ENCODE measurements around the gene PRICKLE1.

The PRICKLE1 gene

DNA sequence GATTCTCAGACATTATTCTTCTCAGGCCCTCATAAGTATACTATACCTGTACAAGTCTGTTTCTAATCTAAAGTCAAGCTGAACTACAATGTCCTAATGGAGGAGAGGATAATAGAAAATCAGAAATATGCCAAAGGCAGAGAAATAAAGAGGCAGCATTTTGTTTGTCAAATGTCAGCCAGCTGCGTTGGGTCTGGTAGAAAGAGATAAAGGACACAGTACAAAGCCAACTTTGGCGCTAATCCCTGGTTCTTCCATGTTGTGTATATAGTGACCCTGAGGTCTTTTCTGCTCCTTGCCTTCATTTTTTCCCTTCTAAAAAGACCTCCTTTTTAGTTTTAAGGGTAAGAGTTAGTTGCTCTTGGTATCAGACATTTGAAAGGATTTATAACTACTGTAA, 103.1 kb downstream of the PRICKLE1 start:
- DNase-seq, result no peak

DNA sequence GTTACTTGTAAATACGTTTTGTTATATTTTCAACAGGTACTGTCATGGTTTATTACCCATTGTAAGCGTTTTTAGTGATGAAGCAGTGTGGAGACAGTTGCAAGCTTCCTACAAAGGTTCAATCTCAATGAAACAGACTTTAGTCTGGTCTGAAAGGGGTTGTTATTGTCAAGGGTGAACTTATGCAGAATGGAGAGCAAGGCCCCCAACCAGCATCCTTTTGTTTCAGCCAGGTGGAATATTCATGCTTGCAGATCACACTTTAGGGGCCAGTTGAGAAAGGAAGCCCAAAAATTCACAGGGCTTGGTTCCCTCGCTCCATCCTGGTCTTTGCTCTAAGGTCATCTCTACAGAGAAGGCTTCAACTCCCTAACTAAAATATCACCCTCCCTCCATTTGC, 103.7 kb downstream of the PRICKLE1 start:
- DNase-seq, result no peak

DNA sequence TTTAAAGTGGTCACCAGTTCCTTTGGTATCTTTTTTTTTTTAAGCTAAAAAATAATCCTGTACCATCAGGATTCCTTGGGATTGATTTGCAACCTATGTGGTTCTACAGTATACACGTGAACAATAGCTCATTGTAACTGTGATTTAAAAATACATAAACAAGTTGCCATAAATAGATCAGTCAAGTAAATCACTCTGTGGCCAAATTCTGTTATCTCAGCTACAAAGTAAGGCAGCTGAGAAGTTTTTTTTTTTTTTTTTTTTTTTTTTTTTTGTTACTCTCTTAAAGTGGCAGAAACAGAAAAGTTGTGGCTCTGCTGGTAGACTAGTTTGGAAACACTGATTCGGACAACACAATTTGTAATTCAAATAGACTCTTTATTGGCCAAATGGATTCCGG, 104.5 kb downstream of the PRICKLE1 start:
- DNase-seq, result no peak

DNA sequence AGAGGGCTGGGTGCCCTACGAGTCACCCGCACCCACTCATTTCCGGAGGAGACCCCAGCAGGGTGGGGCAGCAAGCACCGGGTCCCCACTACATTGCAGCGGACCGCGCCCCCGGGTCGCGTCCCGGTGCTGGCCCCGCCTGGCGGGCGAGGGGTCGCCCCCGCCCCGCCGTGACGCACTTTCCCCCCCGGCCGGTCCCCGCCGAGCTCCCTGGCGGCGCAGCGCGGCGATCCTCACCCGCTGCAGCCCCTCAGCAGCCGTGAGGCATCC, 106.1 kb downstream of the PRICKLE1 start:
- peak; percentile 19 for DNase-seq

DNA sequence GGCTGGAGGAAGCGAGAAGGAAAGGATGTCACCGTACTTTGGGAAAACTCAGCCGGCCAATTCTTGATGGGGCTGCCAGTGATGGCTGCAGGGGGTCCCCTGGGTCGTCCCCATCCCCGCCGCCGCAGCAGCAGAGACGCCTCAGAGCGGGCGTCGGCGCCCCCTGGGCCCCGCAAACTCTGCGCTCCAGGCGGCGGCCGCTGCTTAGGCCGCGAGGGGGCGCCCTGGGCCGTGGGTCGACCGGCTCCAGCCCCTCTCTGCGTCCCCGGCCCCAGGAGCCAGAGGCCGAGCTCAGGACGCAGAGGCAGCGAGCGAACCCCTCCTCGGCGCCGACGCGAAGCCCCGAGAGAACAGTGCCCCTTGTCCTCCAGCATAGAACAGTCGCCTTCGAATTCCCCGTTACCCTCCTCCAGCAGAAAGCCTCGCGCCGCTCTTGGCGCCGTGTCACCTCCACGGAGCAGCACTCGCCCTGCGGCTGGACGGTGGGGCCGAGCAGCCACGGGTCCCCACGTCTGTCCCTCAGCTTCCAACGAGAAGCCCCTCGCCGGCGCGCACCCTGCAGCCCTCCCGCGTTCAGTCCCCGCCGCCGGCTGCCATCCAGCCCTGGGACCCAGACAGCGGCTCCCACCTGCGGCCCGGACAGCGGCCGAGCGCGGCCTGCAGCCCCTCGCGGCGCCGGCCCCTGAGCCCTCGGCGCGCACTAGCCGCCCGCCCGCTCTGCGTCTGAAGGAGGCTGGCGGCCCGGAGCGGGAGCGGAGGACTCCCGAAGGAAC, 106.6 kb downstream of the PRICKLE1 start:
- peak; percentile 47 for DNase-seq

DNA sequence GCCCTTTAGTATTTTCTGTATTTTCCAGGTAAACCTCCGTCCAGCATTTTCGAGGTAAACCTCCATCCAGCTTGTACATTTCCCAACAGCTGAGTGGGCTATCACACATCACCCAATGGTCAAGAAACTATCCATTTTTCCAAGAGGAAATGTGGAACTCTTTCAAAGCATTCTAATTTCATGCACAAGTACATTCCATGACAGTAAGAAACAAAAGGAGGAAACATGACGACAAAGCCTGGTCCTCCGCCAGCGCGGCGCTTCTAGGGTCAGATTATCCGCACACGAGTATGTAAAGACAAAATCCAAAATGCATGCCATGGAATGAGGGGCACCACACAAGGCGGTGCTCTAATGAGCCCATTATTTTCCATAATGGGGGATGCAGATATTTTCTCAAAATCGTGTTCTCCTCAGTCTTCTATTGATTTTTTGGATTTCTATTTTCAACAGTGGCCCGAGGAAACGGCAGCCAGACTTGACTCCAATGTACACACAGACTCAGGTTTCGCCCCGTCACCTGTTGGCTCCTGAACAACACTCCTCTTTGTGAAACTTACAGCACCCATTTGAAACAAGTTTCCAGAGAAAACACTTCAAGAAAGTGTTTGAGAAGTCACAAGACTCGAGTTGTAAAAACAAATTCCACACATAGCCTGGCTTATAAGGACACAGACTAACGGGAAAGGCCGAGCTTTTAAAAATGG, 107.4 kb downstream of the PRICKLE1 start:
- DNase-seq, result no peak

DNA sequence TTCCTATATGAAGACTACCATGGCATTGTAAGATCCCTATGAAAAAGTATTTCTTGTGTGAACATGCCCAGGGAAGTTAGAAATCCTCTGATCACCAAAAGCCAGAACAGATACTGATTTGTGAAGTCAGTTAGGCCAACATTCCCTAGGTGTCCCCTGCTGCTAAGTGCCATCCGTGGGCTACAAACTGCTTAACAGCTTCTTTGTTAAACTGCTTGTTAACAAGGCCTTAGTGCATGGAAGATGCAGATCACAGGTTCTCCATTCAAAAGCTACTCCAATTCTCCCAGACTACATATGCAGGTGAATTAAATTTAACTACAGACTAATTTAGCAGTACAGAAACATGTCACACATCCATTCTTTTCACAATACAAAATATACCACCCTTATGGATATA, 108.2 kb downstream of the PRICKLE1 start:
- no peak for DNase-seq

DNA sequence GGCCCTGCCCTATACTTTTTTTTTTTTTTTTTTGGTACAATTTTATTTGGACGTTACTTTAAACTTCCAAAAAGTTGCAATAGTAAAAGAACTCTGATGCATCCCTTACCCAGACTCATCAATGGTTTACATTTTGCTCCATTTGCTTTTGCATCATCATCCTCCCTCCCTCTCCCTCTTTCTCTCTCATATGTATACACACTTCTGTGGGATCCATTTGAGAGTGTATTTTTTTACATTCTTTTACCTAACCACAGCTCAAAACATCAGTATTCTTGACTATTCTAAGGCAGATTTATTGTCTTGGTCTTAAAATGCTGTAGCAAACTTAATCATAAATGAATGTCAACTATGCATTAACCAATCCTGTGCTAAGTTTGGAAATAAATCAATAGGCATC, 111.6 kb downstream of the PRICKLE1 start:
- no peak for DNase-seq

DNA sequence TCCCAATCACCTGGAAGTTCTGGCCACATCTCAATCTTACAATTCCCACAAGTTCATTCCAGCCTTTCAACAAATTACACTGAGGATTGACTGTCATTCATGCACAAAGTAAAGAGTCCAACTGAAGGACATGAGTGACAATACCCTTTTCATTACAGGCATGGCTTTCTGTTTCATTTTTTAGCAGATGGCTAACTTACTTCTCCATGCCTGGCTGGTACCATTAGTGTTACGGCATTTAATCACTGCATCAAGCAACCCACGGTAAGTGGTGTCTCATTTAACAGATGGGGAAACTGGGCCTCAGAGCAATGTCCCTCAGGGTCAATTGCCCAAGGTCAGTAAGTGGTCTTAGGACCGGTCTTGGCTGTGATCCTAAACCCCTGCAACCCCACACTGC, 114.4 kb downstream of the PRICKLE1 start:
- DNase-seq, result no peak

DNA sequence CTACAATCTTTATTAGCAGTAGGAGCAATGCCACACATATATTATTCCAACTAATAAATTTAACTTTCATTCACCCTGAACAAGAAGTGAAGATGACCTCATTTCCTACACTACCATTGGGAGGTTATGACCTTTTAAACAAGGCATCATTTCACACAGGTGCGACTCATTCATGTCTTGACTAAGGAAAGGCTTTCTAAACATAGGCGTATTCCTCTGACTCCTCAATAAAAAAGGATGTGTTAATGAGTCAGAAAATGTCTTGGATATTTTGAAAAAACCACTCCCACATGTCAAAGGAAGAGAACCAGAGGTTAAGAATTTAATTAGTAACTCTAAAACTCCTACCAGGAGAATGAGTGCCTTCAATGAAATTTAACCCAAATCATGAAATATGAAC, 115.2 kb downstream of the PRICKLE1 start:
- no peak for DNase-seq

DNA sequence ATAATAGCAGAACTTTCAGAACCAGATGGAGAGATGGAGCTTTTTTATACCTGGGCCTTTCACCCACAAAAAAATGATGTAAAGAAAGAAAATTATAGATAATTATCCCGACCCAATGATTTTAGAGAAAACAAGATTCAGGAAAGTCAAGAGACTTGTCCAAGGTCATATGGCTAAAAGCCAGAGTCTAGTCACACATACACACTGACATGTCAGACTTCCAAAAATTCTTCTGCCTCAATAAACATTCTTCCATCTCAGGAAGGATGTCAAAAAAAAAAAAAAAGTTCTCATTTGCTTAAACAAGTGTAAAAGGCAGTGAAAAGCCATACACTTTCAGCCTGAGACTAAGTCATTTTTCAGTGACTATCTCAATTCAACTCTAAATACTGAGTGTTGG, 116.0 kb downstream of the PRICKLE1 start:
- no peak for DNase-seq

DNA sequence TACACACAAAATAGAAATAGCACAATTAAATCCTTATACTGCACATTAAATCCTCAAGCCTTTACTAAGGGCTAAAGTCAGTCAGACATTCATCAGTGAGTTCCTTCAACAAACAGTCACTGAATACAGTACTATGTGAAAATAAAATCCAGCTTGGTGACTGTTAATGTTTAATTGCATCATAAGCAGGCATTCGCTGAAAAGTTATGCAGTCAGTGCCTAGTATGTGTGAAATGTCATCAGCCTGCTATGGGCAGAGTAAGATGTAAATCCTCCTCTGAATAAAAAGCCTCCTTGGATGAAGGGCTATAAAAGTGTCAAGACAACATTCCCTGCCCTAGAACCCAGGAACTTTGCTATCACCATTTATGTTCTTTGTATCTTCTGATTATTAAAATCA, 116.4 kb downstream of the PRICKLE1 start:
- no peak for DNase-seq

DNA sequence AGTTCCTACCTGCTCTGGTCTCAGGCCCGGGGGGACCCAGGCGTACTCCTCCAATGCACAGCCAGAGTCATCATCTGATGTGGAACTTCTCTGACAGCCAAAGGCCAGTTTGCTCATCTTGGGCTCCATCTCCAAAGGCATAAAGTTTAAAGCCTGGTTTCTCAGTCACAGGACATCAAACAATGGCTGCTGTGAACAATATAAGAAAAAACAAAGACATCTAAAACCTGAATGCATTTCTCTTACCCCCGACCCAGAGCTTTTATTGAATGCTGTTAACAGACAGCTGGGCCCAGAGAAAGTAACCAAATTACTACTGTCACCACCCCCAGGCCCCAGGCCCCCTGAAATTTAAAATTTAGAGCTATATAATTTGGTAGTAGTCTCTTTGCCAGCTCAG, 117.2 kb downstream of the PRICKLE1 start:
- no peak for DNase-seq

DNA sequence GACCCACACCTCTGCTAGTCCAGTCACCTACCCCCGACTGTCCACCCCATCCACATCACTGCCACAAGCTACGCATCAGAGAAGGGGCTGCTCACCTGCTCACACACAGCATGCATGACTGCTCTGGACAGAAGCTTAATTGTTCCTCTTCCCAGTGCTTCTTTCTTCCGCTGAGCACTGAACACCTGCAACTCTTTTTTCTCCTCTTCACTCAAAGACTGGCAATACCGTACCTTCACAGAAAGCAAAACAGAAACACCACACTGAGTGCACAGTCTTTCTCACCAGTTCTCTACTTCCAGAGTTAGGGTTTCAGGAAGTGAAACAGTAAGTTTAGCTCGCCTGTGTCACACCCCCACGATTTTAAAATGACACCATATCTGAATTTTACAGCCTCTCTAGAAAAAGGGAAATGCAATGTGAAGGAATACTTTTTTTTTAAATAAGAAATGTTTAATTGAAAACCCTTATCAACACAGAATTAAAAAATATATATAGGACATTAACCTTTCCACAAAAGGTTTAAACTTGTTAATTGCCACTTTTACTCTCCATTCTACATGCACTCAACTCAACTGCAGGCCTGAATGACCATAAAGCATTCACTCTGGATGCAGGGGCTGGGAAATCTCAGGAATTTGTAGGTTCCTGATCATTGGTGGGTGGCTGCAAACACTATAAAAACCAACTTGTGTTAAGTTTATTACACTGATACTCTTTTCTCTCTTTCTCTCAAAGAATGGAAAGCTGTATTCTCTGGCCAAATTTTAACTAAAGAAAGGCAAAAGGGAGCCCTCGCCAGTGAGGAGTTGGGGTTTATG, 120.0 kb downstream of the PRICKLE1 start:
- DNase-seq, result no peak

DNA sequence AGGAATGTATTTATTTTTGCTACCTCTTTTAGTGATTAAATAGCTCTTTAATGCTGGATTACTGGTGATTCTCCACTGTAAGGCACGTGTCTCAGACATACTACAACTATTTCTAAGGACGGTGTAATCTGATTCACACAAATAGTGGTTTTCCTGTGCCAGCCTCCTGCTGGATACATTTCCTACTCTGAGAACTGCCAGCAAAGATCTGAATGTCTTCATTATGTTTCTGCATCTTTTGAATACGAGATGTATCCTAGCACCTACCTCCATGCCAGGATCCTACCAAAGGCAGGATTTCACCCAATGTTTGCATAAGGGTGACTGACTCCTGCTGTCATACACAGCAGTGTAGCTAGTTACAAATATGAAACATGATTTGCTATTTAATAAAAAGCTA, 120.6 kb downstream of the PRICKLE1 start:
- no peak for DNase-seq

DNA sequence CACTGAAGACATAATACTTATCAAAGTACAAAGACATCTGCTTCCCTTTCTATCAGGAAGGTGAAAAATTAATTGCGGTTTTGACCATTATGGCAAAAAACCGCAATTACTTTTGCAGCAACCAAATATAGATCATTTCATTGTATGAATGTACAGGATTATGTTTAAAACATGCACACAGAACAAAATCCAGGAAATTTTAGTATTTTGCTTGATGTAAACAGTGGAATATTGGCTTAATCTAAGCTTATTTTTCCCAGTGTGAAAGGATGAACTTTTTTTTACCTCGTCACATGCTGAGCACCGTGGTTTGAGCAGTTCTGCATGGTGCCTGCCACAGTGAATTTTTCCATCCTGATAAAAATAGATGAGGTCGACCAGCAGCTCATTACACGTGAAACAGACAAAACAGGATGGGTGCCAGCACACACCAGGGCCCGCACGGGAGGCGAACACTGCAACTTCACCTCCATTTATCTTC, 121.2 kb downstream of the PRICKLE1 start:
- DNase-seq, result no peak

DNA sequence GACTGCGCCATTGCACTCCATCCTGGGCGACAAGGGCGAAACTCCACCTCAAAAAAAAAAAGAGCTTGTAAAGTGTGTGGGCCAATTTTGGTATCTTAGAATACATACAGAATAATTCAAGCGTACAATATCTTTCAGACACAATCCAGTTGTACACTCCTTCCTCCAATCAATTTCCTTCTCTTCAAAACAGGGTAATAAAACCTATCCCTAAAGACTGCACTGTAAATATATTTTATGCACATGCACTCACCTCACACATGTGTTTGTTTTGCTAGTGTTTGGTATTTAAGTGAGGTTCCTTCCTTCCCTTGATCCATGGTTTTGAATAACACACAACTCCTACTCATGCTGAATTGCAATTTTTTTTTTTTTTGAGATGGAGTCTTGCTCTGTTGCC, 125.9 kb downstream of the PRICKLE1 start:
- DNase-seq, result no peak

DNA sequence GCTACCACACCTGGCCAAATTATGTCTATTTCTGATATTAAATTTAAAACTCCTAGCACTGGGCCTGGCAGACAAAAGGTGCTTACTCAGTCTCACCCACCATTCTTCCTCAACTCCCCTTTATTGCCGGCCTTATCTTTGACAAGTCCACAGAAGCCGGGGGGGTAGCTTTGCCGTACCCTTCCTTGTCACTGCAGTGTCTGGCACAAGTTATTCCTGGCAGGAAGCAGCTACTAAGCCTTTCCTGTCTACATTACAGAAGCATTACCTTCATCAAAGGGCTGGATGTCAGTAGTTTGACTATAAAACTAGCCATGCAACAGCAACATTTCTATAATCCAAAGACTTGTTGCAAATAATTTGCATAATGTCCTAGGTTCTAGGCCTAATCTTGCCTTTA, 127.1 kb downstream of the PRICKLE1 start:
- no peak for DNase-seq

DNA sequence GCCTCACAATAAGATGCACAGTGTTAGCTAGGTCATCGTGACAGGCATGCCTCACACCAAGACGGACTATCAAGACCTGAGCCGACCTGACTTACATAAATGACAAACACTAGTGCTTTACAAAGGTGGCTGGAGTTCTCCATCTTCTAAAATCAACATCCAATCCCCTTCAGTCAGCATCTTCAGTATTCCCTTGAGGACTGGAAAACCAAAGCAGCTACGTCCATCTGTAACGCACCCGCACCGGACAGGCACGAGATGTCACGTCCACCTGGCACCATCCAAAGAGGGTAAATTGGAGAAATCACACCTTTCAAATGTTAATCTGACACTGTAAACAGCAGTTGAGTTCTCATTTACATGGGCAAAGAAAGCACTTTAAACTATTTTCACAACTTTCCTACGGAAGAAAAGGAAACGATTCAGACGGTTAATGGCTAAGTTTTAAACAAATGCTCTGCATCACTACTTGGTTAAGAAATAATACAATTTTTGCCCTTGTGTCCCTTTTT, 130.2 kb downstream of the PRICKLE1 start:
- no peak for DNase-seq

DNA sequence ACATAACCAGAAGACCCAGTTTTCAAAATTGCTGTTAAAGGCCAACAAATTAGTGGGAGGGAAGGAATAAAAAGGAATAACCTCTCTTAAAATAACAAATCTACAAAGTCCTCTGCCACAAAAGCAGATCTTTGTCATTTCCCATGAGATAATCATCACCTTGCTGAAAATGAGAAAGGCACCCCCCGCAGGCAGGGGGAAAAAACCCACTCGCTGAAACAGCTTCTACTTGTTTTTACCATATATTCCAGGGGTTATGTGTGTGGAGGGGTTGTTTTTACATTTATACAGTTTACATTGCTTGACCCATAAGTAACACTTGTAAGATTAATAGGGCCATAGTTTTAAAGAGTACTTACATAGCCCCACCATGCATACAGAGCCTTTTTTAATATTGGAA, 131.0 kb downstream of the PRICKLE1 start:
- DNase-seq, result no peak

DNA sequence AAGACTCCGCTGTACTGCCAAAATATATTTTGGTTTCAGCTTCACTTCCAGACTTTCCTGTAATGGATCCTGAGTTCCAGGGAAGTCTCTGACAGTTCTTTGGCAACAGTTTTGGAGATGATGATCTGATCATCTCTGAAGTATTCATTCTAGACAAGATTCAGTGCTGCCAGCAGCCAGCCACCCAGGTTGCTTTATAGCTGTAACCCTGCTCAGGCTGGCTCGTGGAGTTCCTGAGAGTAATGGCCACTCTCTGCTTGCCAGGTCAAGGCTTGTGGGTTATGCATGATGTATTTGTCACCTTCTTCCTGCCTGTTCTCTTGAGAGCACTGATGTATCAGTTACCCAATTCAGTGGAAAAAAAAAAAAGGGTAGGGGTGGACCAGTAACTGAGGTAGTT, 139.3 kb downstream of the PRICKLE1 start:
- DNase-seq, result no peak

DNA sequence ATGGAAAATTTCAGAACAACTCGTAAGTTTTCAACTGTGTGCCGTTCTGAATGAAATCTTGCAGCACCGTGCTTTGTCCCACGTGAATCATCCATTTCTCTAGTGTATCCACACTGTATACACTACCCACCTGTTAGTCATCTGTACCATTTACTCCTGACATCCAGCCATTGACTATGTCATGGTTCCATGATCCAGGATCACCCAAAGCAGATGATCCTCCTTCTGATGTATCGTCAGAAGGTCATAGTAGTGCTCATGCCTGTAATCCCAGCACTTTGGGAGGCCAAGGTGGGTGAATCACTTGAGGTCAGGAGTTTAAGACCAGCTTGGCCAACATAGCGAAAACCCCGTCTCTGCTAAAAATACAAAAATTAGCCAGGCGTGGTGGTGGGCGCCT, 140.7 kb downstream of the PRICKLE1 start:
- DNase-seq, result no peak

DNA sequence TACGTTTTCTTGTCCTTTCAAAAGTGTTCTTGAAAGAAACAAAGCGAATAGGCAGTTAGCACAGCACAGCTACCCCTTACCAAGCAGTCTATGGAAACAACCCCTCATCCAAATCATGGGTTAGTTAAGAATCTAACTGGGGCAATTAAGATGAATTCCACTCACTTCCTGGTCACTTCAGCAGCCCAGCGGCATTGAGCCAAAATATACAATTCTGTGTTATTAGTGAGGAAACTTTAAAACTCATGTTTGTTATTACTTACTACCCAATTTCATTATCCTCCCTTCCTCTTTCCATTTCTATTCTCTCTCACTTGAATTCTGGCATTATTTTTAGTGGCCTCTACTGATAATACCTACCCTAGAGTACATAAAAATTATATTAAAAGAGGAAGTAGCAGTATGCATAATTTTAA, 142.2 kb downstream of the PRICKLE1 start:
- no peak for DNase-seq

DNA sequence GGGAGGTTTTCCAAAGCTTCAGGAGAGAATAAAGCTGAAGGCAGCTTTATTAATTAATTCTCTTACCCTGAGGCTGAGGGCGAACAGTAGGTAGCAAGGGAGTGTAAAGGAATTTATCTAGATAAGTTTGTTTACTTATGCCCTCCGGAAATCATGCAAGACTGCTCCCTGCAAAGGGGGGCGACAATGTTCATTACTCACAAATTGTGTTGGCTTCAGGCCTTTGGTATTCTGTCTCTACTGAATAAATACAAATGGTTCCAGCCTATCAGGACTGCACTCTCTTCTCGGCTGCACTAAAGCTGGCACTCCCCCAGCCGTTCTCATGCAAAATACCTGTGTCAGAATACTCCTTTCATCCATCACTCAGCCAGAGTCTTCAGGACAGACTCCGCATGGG, 142.8 kb downstream of the PRICKLE1 start:
- no peak for DNase-seq
